H9 (cell line): ENCODE measurements around the gene GNGT2. TPM values are rescaled to one million over a fixed set of nuclear protein-coding genes. Genes with fewer than 3 reads are reported as not detected.
"Not testable (repeated sequence)": the region's sequence is repeated elsewhere in the genome, so short reads cannot be mapped to it uniquely, and the experiment has no call there.

ENCODE experiments used
- DNase-seq: peaks from one replicate; pipeline ENCODE4 v3.0.0-alpha.2; 2017
- H2AFZ ChIP-seq: one replicate; pipeline ENCODE4 v1.6.1; 2013; ENCODE audit warnings: mild to moderate bottlenecking, low read length, control low read depth, moderate library complexity
- H2AK5ac ChIP-seq: 2 replicates; pipeline ENCODE4 v1.6.1; 2013; ENCODE audit warnings: low read length, control low read depth, mixed read lengths; ENCODE audit not compliant: insufficient read length
- H2BK120ac ChIP-seq: one replicate; pipeline ENCODE4 v1.6.1; 2013; ENCODE audit warnings: low read depth, mild to moderate bottlenecking, low read length, control low read depth, inconsistent platforms; ENCODE audit not compliant: poor library complexity, severe bottlenecking
- H2BK12ac ChIP-seq: 2 replicates; pipeline ENCODE4 v1.6.1; 2013; ENCODE audit warnings: low read length, control low read depth, mixed read lengths, low read depth; ENCODE audit not compliant: insufficient read length
- H2BK15ac ChIP-seq: 2 replicates; pipeline ENCODE4 v1.6.1; 2013; ENCODE audit warnings: low read depth, low read length, control low read depth
- H2BK20ac ChIP-seq: one replicate; pipeline ENCODE4 v1.6.1; 2013; ENCODE audit warnings: low read depth, mild to moderate bottlenecking, low read length, control low read depth, inconsistent platforms; ENCODE audit not compliant: poor library complexity, severe bottlenecking
- H2BK5ac ChIP-seq: 2 replicates; pipeline ENCODE4 v1.6.1; 2013; ENCODE audit warnings: low read length, control low read depth, mixed read lengths; ENCODE audit not compliant: insufficient read length
- H3K14ac ChIP-seq: 2 replicates; pipeline ENCODE4 v1.6.1; 2013; ENCODE audit warnings: low read length, control low read depth; ENCODE audit not compliant: insufficient read depth
- H3K18ac ChIP-seq: 2 replicates; pipeline ENCODE4 v1.6.1; 2013; ENCODE audit warnings: low read depth, mild to moderate bottlenecking, mixed read lengths, low read length, control low read depth; ENCODE audit not compliant: insufficient read length
- H3K23ac ChIP-seq: 2 replicates; pipeline ENCODE4 v1.6.1; 2013; ENCODE audit warnings: low read length, control low read depth, mixed read lengths, low read depth; ENCODE audit not compliant: insufficient read length
- H3K23me2 ChIP-seq: 2 replicates; pipeline ENCODE4 v1.6.1; 2013; ENCODE audit warnings: low read depth, mild to moderate bottlenecking, mixed read lengths, low read length, control low read depth; ENCODE audit not compliant: insufficient read length, poor library complexity, severe bottlenecking
- H3K27ac ChIP-seq: 2 replicates; pipeline ENCODE4 v1.5.1; 2013; ENCODE audit warnings: low read length, control low read depth, mixed read lengths, low read depth; ENCODE audit not compliant: insufficient read length
- H3K27me3 ChIP-seq: 2 replicates; pipeline ENCODE4 v1.6.1; 2013; ENCODE audit warnings: low read length, control low read depth, inconsistent platforms; ENCODE audit not compliant: insufficient read depth
- H3K4ac ChIP-seq: 2 replicates; pipeline ENCODE4 v1.6.1; 2013; ENCODE audit warnings: low read depth, mild to moderate bottlenecking, control low read depth, inconsistent platforms, low read length, moderate library complexity
- H3K4me1 ChIP-seq: 2 replicates; pipeline ENCODE4 v1.6.1; 2013; ENCODE audit warnings: low read length, control low read depth, inconsistent platforms; ENCODE audit not compliant: insufficient read depth
- H3K4me2 ChIP-seq: 2 replicates; pipeline ENCODE4 v1.6.1; 2013; ENCODE audit warnings: low read length, control low read depth, mixed read lengths; ENCODE audit not compliant: insufficient read length, insufficient read depth
- H3K56ac ChIP-seq: 2 replicates; pipeline ENCODE4 v1.6.1; 2013; ENCODE audit warnings: low read depth, mild to moderate bottlenecking, mixed read lengths, low read length, control low read depth; ENCODE audit not compliant: insufficient read length
- H3K79me1 ChIP-seq: 2 replicates; pipeline ENCODE4 v1.6.1; 2013; ENCODE audit warnings: low read depth, mild to moderate bottlenecking, moderate library complexity, low read length, control low read depth, inconsistent platforms; ENCODE audit not compliant: insufficient read depth, poor library complexity, severe bottlenecking
- H3K79me2 ChIP-seq: 2 replicates; pipeline ENCODE4 v1.6.1; 2013; ENCODE audit warnings: low read length, control low read depth, inconsistent platforms; ENCODE audit not compliant: insufficient read depth
- H3K9ac ChIP-seq: 2 replicates; pipeline ENCODE4 v1.6.1; 2013; ENCODE audit warnings: low read length, control low read depth, mixed read lengths; ENCODE audit not compliant: insufficient read length; ENCODE audit errors: extremely low read depth
- H3K9me3 ChIP-seq: one replicate; pipeline ENCODE4 v1.6.1; 2013; ENCODE audit warnings: low read depth, low read length, inconsistent platforms; ENCODE audit not compliant: control insufficient read depth
- H3T11ph ChIP-seq: one replicate; pipeline ENCODE4 v1.6.1; 2013; ENCODE audit warnings: mild to moderate bottlenecking, low read length, control low read depth, inconsistent platforms
- H4K20me1 ChIP-seq: one replicate; pipeline ENCODE4 v1.6.1; 2013; ENCODE audit not compliant: control insufficient read depth, insufficient read length, insufficient read depth
- H4K5ac ChIP-seq: 2 replicates; pipeline ENCODE4 v1.6.1; 2013; ENCODE audit warnings: low read depth, mild to moderate bottlenecking, mixed read lengths, low read length, control low read depth; ENCODE audit not compliant: insufficient read length
- H4K8ac ChIP-seq: replicated peaks from 2 replicates; pipeline ENCODE4 v1.6.1; 2013; ENCODE audit warnings: low read length, control low read depth, mixed read lengths, low read depth; ENCODE audit not compliant: insufficient read length
- H4K91ac ChIP-seq: 2 replicates; pipeline ENCODE4 v1.6.1; 2013; ENCODE audit warnings: low read depth, mild to moderate bottlenecking, moderate library complexity, mixed read lengths, low read length, control low read depth; ENCODE audit not compliant: insufficient read length
- H3K27ac Mint-ChIP-seq, 3 experiments: 2 replicates in 2 of 3; 3 replicates in 1 of 3; pipeline ENCODE4 v1.8.0; 2020 to 2021; ENCODE audit warnings: mixed read lengths in 3 of 3, mild to moderate bottlenecking in 1 of 3, moderate library complexity in 1 of 3
- H3K27me3 Mint-ChIP-seq: 2 replicates; pipeline ENCODE4 v1.8.0; 2021; ENCODE audit warnings: low read depth, mild to moderate bottlenecking, moderate library complexity, mixed read lengths
- H3K36me3 Mint-ChIP-seq, 3 experiments: 2 replicates in 2 of 3; 3 replicates in 1 of 3; pipeline ENCODE4 v1.8.0; 2020 to 2021; ENCODE audit warnings: low read depth in 3 of 3, mixed read lengths in 3 of 3; ENCODE audit not compliant: insufficient read depth in 1 of 3
- H3K4me1 Mint-ChIP-seq, 2 experiments: 2 replicates each; pipeline ENCODE4 v1.8.0; 2020; ENCODE audit warnings: mixed read lengths in 2 of 2
- H3K4me3 Mint-ChIP-seq, 2 experiments: 2 replicates in 1 of 2; 3 replicates in 1 of 2; pipeline ENCODE4 v1.8.0; 2020 to 2021; ENCODE audit warnings: mild to moderate bottlenecking in 2 of 2, mixed read lengths in 2 of 2, moderate library complexity in 1 of 2
- H3K9me3 Mint-ChIP-seq, 2 experiments: 2 replicates in 1 of 2; 3 replicates in 1 of 2; pipeline ENCODE4 v1.8.0; 2020; ENCODE audit warnings: mild to moderate bottlenecking in 2 of 2, mixed read lengths in 2 of 2, moderate library complexity in 1 of 2
- CTCF ChIP-seq: fragments of 200-600 bp; sonication (generic); conservative IDR thresholded peaks from 3 replicates; pipeline ENCODE4 v1.8.0; 2021; ENCODE audit warnings: antibody characterized with exemption, mild to moderate bottlenecking
- WGBS: extraction: QIAGEN DNeasy Blood & Tissue Kit; methylation state at CpG from one replicate; pipeline ENCODE4 v1.1.7; 2013; ENCODE audit warnings: missing lambda C conversion rate, low lambda C conversion rate, mixed read lengths; ENCODE audit not compliant: insufficient read length; ENCODE audit errors: extremely low coverage; 5-methylcytosine and 5-hydroxymethylcytosine counted together
- total RNA-seq: library from RNA; stranded (reverse); gene quantifications from 2 replicates; pipeline ENCODE4 v1.2.1, GENCODE V29; 2021

Gene GNGT2
- total RNA-seq, 1 experiment from 2014 or later, result 0.42 TPM

- H3K27me3 Mint-ChIP-seq, result peaks cover 15% of the 10 kb centered on the region
- H3K18ac ChIP-seq, result no peak overlapping the region
- H3K23ac ChIP-seq, result no peak overlapping the region
- peak overlapping the region in 1 of 3 experiments; percentile 35; a peak in 1 of 7 replicates for H3K27ac Mint-ChIP-seq
- no peak overlapping the region for H3K4me3 Mint-ChIP-seq
- DNase-seq, result peak; percentile 84
- no peaks in the 10 kb centered on the region for H3K27me3 ChIP-seq
- H3K79me2 ChIP-seq, result no peaks in the 10 kb centered on the region
- no peak overlapping the region for H2AK5ac ChIP-seq
- H4K5ac ChIP-seq, result no peak overlapping the region
- H3K23me2 ChIP-seq, result no peaks in the 10 kb centered on the region
- no peaks in the 10 kb centered on the region for H3K79me1 ChIP-seq
- H3K56ac ChIP-seq, result no peak overlapping the region
- no peak overlapping the region for H2BK120ac ChIP-seq
- H3K14ac ChIP-seq, result no peak overlapping the region
- H4K91ac ChIP-seq, result no peak overlapping the region
- no peak overlapping the region for H3K4me2 ChIP-seq
- no peak overlapping the region for H3K27ac ChIP-seq
- peaks cover 0 to 2% of the 10 kb centered on the region in 2 experiments; a peak in 1 of 4 replicates for H3K4me1 Mint-ChIP-seq
- H2BK5ac ChIP-seq, result no peak overlapping the region
- no peak overlapping the region for H4K8ac ChIP-seq
- H2BK15ac ChIP-seq, result no peak overlapping the region
- peaks cover 37 to 38% of the 10 kb centered on the region in 2 experiments for H3K9me3 Mint-ChIP-seq
- no peaks in the 10 kb centered on the region for H4K20me1 ChIP-seq
- H3K4me1 ChIP-seq, result no peaks in the 10 kb centered on the region
- H2BK12ac ChIP-seq, result no peak overlapping the region
- no peak overlapping the region for H3K9ac ChIP-seq
- no CpG with 5 or more reads among the region's 5 CpGs for WGBS
- H2BK20ac ChIP-seq, result no peak overlapping the region
- H3K36me3 Mint-ChIP-seq, result peaks cover 11 to 17% (median 11%) of the 10 kb centered on the region in 3 experiments
- H2AFZ ChIP-seq, result no peak overlapping the region
- H3K9me3 ChIP-seq, result peaks cover 14% of the 10 kb centered on the region
- TF ChIP-seq CTCF, result peak; percentile 91
- H3K4ac ChIP-seq, result no peak overlapping the region
- no peak overlapping the region for H3T11ph ChIP-seq
Observed at GRCh38 chr17:49180303-49180702, 30.1 kb downstream of the GNGT2 start.

- not testable (repeated sequence) for H2AK5ac ChIP-seq, DNase-seq, H2BK15ac ChIP-seq, H4K91ac ChIP-seq, H3K27ac ChIP-seq, H3K4me1 Mint-ChIP-seq, H2BK12ac ChIP-seq, H3K14ac ChIP-seq, H2BK20ac ChIP-seq, H3K18ac ChIP-seq, H3K79me2 ChIP-seq, H2AFZ ChIP-seq, H3K27me3 Mint-ChIP-seq, H3K56ac ChIP-seq, H3K4ac ChIP-seq, H4K5ac ChIP-seq, H3K4me1 ChIP-seq, H4K8ac ChIP-seq, H2BK120ac ChIP-seq, H3K9ac ChIP-seq, H3K27ac Mint-ChIP-seq, H3K4me2 ChIP-seq, H3K4me3 Mint-ChIP-seq, H3T11ph ChIP-seq, H3K36me3 Mint-ChIP-seq, H3K23me2 ChIP-seq, H3K23ac ChIP-seq, H3K27me3 ChIP-seq, H2BK5ac ChIP-seq, H4K20me1 ChIP-seq, H3K79me1 ChIP-seq
- H3K9me3 ChIP-seq, result peaks cover 14% of the 10 kb centered on the region
- peaks cover 35 to 40% of the 10 kb centered on the region in 2 experiments for H3K9me3 Mint-ChIP-seq
- no CpG with 5 or more reads among the region's 11 CpGs for WGBS
Observed at GRCh38 chr17:49175978-49176377, 34.4 kb downstream of the GNGT2 start.
